ENCODE results near the gene CFAP221. TPM values are rescaled to one million over a fixed set of nuclear protein-coding genes. Genes with fewer than 3 reads are reported as not detected.

Gene CFAP221
- total RNA-seq, 4 donors from 2014 or later, result 0.48 TPM; not detected in 3

DNA sequence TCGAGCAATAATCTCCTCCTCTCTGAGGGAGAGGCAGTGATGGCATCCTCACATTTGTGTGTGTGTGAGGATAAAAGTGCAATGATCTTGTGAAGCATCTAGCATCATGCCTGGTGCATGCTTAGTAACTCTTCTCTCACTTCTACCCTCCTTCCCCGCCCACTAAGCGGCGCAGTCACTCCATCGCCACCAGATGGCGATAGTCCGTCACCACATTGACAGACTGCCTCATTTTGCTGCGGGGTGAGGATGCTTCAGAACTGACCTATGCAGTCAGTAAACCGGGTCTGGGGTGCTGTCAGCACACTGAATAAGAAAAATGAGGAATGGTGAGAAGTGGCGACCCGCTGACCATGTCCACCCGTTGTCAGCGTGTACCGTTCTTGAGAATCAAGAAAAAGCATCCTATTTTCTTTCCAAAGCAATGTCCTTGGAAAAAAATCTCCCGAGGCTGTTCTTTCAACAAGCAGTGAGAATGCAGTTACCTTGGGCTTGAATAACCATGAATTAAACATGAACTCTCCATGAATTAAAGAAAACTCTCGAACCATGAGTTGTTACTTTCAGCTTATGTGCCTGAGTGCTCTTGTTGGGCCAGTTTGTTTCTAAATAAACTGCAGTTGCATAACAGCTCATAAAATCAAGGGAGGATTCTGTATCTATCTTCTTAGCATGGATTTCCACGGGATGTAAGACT lies 97.5 kb downstream of the CFAP221 start:
- Histone ChIP-seq H3K27ac (no peak overlapping the region), H3K9me3 (no peaks in the 10 kb centered on the region), H3K4me1 (no peaks in the 10 kb centered on the region), H3K4me3 (no peak overlapping the region), H3K27me3 (peaks cover 10% of the 10 kb centered on the region), H3K36me3 (no peaks in the 10 kb centered on the region)
- peak in 1 of 2 donors; percentile 72 for DNase-seq (ENCODE audit: low spot score in 2 of 2)
- TF ChIP-seq POLR2A (IDR thresholded peaks at IDR 0.05), result no peak
- TF ChIP-seq, protein P1, sequence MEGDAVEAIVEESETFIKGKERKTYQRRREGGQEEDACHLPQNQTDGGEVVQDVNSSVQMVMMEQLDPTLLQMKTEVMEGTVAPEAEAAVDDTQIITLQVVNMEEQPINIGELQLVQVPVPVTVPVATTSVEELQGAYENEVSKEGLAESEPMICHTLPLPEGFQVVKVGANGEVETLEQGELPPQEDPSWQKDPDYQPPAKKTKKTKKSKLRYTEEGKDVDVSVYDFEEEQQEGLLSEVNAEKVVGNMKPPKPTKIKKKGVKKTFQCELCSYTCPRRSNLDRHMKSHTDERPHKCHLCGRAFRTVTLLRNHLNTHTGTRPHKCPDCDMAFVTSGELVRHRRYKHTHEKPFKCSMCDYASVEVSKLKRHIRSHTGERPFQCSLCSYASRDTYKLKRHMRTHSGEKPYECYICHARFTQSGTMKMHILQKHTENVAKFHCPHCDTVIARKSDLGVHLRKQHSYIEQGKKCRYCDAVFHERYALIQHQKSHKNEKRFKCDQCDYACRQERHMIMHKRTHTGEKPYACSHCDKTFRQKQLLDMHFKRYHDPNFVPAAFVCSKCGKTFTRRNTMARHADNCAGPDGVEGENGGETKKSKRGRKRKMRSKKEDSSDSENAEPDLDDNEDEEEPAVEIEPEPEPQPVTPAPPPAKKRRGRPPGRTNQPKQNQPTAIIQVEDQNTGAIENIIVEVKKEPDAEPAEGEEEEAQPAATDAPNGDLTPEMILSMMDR (IDR thresholded peaks at IDR 0.05), result peak; percentile 63 to 91
- 9% methylated on average over 17 of the region's 17 CpGs for WGBS

DNA sequence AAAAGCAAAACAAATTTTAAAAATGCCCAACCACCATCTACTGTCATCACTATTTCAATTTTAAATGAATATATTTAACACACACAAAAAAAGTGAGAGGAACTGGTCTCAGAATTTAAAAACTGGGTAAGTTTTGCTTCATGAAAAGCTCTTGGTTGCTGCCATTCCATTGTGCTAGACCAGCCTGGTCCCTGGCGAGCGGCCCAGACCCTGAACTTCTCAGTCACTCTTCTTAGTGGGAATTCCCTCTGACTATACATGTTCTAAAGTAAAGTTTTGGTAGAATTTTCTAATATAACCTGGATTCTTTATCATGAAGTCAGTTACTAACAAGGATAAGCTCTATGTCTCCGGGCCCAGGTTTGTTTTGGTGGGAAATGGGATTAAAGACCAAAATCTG lies 99.9 kb downstream of the CFAP221 start:
- no peak overlapping the region for H3K4me3 ChIP-seq
- no peak overlapping the region for H3K27ac ChIP-seq
- no peaks in the 10 kb centered on the region for H3K9me3 ChIP-seq
- WGBS, result 94% methylated on average over 3 of the region's 3 CpGs
- peaks cover under 1% of the 10 kb centered on the region for H3K27me3 ChIP-seq
- no peak for DNase-seq (ENCODE audit: low spot score in 2 of 2)
- no peaks in the 10 kb centered on the region for H3K4me1 ChIP-seq
- TF ChIP-seq POLR2A (IDR thresholded peaks at IDR 0.05) (no peak), POLR2AphosphoS5 (IDR thresholded peaks at IDR 0.05) (no peak), EP300 (IDR thresholded peaks at IDR 0.05) (no peak)
- TF ChIP-seq, protein P1 (IDR thresholded peaks at IDR 0.05), result no peak
- no peaks in the 10 kb centered on the region for H3K36me3 ChIP-seq

DNA sequence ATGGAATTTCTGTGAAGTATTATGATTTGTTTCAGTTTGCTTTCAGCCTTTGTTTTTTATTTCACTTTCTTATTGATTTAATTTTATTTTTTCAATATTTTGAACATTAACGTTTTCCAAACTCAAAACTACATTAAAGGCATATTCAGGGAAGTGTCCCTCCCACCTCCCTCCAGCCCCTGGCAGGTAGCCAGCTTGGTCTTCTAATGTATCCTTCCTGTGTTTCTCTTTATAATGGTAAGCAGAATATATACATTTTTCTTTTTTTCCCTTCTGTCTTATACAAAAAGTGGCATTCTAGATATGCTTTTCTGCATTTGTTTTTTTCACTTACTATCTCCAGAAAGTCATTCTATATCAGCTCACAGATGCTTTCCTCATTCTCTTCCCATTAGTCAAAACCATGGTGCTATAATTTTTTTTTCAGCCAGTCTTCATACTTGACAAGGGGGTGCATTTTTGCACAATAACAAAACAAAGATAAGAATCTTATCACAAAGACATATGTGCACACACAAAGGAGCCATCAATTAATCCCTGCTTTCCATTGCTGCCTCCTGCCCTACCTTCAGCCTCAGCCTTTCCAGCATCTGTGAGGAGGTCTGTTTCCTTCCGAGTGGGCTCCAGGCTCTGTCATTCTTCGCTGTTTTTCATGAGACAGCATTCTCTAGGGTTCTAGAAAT lies 101.1 kb downstream of the CFAP221 start:
- no peaks in the 10 kb centered on the region for H3K4me1 ChIP-seq
- no peak overlapping the region for H3K4me3 ChIP-seq
- no peak overlapping the region for H3K27ac ChIP-seq
- DNase-seq (ENCODE audit: low spot score in 2 of 2), result no peak
- TF ChIP-seq POLR2AphosphoS5 (IDR thresholded peaks at IDR 0.05), result no peak
- TF ChIP-seq, protein P1 (IDR thresholded peaks at IDR 0.05), result no peak
- no peak for TF ChIP-seq EP300 (IDR thresholded peaks at IDR 0.05)
- TF ChIP-seq POLR2A (IDR thresholded peaks at IDR 0.05), result no peak
- no peaks in the 10 kb centered on the region for H3K36me3 ChIP-seq
- H3K9me3 ChIP-seq, result no peaks in the 10 kb centered on the region
- 50% methylated on average over 3 of the region's 3 CpGs for WGBS
- H3K27me3 ChIP-seq, result no peaks in the 10 kb centered on the region

DNA sequence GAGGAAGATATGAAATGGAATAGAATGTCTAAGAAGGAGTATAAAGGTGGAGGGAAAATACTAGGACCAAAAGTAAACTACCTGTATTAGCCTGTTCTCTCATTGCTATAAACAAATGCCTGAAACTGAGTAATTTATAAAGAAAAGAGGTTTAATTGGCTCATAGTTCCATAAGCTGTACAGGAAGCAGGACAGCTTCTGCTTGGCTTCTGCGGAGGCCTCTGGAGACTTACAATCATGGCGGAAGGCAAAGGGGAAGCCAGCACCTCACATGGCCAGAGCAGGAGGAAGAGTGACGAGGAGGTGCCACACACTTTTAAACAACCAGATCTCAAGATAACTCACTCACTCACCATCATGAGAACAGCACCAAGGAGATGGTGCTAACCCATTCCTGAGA lies 101.9 kb downstream of the CFAP221 start:
- TF ChIP-seq, protein P1 (IDR thresholded peaks at IDR 0.05), result no peak
- no peak for TF ChIP-seq POLR2A (IDR thresholded peaks at IDR 0.05)
- no peak for TF ChIP-seq POLR2AphosphoS5 (IDR thresholded peaks at IDR 0.05)
- TF ChIP-seq EP300 (IDR thresholded peaks at IDR 0.05), result no peak
- Histone ChIP-seq H3K9me3 (no peaks in the 10 kb centered on the region), H3K36me3 (no peaks in the 10 kb centered on the region), H3K4me3 (no peak overlapping the region), H3K27ac (no peak overlapping the region), H3K4me1 (no peaks in the 10 kb centered on the region), H3K27me3 (no peaks in the 10 kb centered on the region)
- WGBS, result 77% methylated on average over 3 of the region's 3 CpGs
- DNase-seq (ENCODE audit: low spot score in 2 of 2), result no peak

DNA sequence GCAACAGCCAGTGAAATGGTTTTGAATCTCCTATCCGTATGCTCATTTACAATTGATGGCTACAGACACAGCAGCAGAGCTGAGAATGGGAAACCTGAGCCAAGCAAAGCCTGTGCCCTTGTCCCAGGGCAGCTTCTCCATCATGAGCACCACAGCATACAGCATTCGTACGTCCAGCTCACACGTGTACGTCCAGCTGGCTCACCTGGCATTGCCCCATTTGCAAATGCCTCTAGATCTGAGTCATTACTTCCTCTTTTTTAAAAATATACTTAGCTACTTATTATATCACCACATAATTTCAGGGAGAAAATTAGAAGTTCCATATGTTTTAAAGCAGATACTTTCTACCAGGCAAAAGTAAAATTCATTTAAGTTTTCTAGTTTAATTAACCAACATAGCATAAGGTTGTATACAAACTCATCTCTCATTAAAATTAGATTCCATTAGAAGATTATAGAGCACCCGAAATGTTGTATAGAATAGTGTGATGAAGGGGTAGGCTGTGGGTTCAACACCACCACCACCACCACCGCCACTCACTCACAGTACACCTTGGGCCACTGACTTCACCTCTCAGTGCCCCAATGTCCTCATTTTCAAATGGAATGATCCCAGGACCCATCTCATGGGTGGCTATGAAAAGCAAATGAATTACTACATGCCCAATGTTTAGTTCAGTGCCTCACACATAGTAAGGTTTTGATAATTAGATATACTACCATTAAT lies 103.4 kb downstream of the CFAP221 start:
- H3K4me1 ChIP-seq, result no peaks in the 10 kb centered on the region
- no peaks in the 10 kb centered on the region for H3K36me3 ChIP-seq
- no peaks in the 10 kb centered on the region for H3K27me3 ChIP-seq
- WGBS, result 76% methylated on average over 7 of the region's 7 CpGs
- DNase-seq (ENCODE audit: low spot score in 2 of 2), result no peak
- no peak overlapping the region for H3K4me3 ChIP-seq
- H3K27ac ChIP-seq, result no peak overlapping the region
- H3K9me3 ChIP-seq, result no peaks in the 10 kb centered on the region
- TF ChIP-seq, protein P1 (IDR thresholded peaks at IDR 0.05), result no peak
